GM18505 (cell line): ENCODE results near the gene STYXL1.

Experiments
- ATAC-seq: cut with Tn5 transposase; IDR thresholded peaks from one replicate; pipeline ENCODE4 v1.9.1; 2021; ENCODE audit not compliant: unreplicated experiment
- POLR2A ChIP-seq: IDR thresholded peaks from 4 replicates; pipeline ENCODE4 v1.6.1; 2011; ENCODE audit warnings: borderline replicate concordance; ENCODE audit not compliant: insufficient read depth, insufficient read length; ENCODE audit errors: extremely low read depth

STYXL1 gene

GRCh38 chr7:75950111-75950681 lies 97.6 kb downstream of the STYXL1 start:
- ATAC-seq = no peak
- TF ChIP-seq POLR2A = no peak

GRCh38 chr7:75948179-75948578 lies 99.6 kb downstream of the STYXL1 start:
- TF ChIP-seq POLR2A = no peak
- no peak for ATAC-seq
